H1 (cell line): Measurements from ENCODE around the gene CPSF4. TPM values are rescaled to one million over a fixed set of nuclear protein-coding genes. Genes with fewer than 3 reads are reported as not detected.

ENCODE experiments used
- CTCF ChIA-PET: fragments of 300-600 bp; sonication (Branson Sonifier 250); formaldehyde crosslinking; loops from one replicate; lab custom pipeline; 2021; ENCODE audit not compliant: partially characterized antibody; lab: Charles Lee
- POLR2A ChIA-PET: fragments of 300-600 bp; sonication (Branson Sonifier 250); formaldehyde crosslinking; loops from one replicate; lab custom pipeline; 2021; ENCODE audit warnings: inconsistent platforms; ENCODE audit not compliant: partially characterized antibody; lab: Charles Lee
- DNase-seq, 2 experiments: peaks; one replicate each; pipeline versions ENCODE4 v3.0.0 to v3.0.0-alpha.2; 2010 to 2022; ENCODE audit warnings: low spot score in 2 of 2, low read depth in 1 of 2, mixed read lengths in 1 of 2
- FAIRE-seq: peaks from 2 replicates; lab custom pipeline; 2011; peaks lifted over from hg19 to GRCh38; lab: Jason Lieb, UNC
- H2AFZ ChIP-seq: 2 replicates; pipeline ENCODE4 v1.8.1; 2012; ENCODE audit warnings: low read length, inconsistent platforms
- H2AK5ac ChIP-seq: 2 replicates; pipeline ENCODE4 v1.6.1; 2013; ENCODE audit warnings: low read depth, low read length
- H2BK120ac ChIP-seq: replicated peaks from 2 replicates; pipeline ENCODE3; 2013; ENCODE audit warnings: low read depth, low read length, inconsistent platforms
- H2BK12ac ChIP-seq: 2 replicates; pipeline ENCODE4 v1.6.1; 2013; ENCODE audit warnings: low read depth, low read length
- H2BK15ac ChIP-seq: 2 replicates; pipeline ENCODE4 v1.6.1; 2013; ENCODE audit warnings: low read length
- H2BK20ac ChIP-seq: 2 replicates; pipeline ENCODE4 v1.6.1; 2013; ENCODE audit warnings: low read length
- H2BK5ac ChIP-seq: 2 replicates; pipeline ENCODE4 v1.6.1; 2013; ENCODE audit warnings: low read depth, low read length
- H3K14ac ChIP-seq: 2 replicates; pipeline ENCODE4 v1.6.1; 2013; ENCODE audit warnings: inconsistent platforms; ENCODE audit not compliant: insufficient read length
- H3K18ac ChIP-seq: 2 replicates; pipeline ENCODE4 v1.6.1; 2013; ENCODE audit warnings: low read length; ENCODE audit errors: extremely low read depth
- H3K23ac ChIP-seq: 2 replicates; pipeline ENCODE4 v1.6.1; 2013; ENCODE audit warnings: inconsistent platforms; ENCODE audit not compliant: insufficient read length
- H3K23me2 ChIP-seq: 2 replicates; pipeline ENCODE4 v1.6.1; 2013; ENCODE audit warnings: low read depth, low read length
- H3K27ac ChIP-seq: 2 replicates; pipeline ENCODE4 v1.6.1; 2011; ENCODE audit warnings: low read depth, low read length, inconsistent platforms
- H3K27me3 ChIP-seq, 4 experiments: replicated peaks in 1 of 4; 1 replicate in 1 of 4; 2 replicates in 3 of 4; pipeline versions ENCODE4 v1.6.1 to v1.8.1; 2011 to 2013; ENCODE audit warnings: low read length in 3 of 4, mild to moderate bottlenecking in 3 of 4, inconsistent platforms in 2 of 4, mixed read lengths in 2 of 4, moderate library complexity in 1 of 4; ENCODE audit not compliant: control insufficient read depth in 3 of 4, insufficient read depth in 3 of 4; ENCODE audit errors: extremely low read depth in 1 of 4
- H3K36me3 ChIP-seq, 4 experiments: 2 replicates each; pipeline versions ENCODE4 v1.6.1 to v1.8.1; 2011 to 2013; ENCODE audit warnings: mild to moderate bottlenecking in 4 of 4, low read length in 3 of 4, moderate library complexity in 2 of 4, control low read depth in 1 of 4, inconsistent platforms in 1 of 4; ENCODE audit not compliant: insufficient read depth in 4 of 4, control insufficient read depth in 2 of 4
- H3K4ac ChIP-seq: replicated peaks from 2 replicates; pipeline ENCODE3; 2013; ENCODE audit warnings: low read length, low read depth, mixed read lengths, inconsistent platforms; ENCODE audit not compliant: insufficient read length
- H3K4me1 ChIP-seq, 4 experiments: replicated peaks in 1 of 4; 1 replicate in 1 of 4; 2 replicates in 3 of 4; pipeline versions ENCODE4 v1.6.1 to v1.8.1; 2011 to 2013; ENCODE audit warnings: low read length in 3 of 4, inconsistent platforms in 2 of 4, mixed read lengths in 1 of 4; ENCODE audit not compliant: insufficient read depth in 4 of 4, control insufficient read depth in 3 of 4
- H3K4me2 ChIP-seq, 2 experiments: 2 replicates each; pipeline versions ENCODE4 v1.6.1 to v1.8.1; 2011 to 2013; ENCODE audit warnings: low read depth in 2 of 2, low read length in 2 of 2, control low read depth in 1 of 2, inconsistent platforms in 1 of 2, mild to moderate bottlenecking in 1 of 2; ENCODE audit not compliant: insufficient read depth in 1 of 2
- H3K4me3 ChIP-seq, 4 experiments: fragments of 200-600, 300-600 bp in 1 of 4; sonication (generic), shearing (Covaris generic), sonication (Bioruptor Twin) in 1 of 4; 2 replicates each; pipeline versions ENCODE4 v1.5.1 to v1.8.1; 2011 to 2016; ENCODE audit warnings: low read length in 4 of 4, low read depth in 3 of 4, control low read depth in 2 of 4, inconsistent platforms in 2 of 4, mild to moderate bottlenecking in 2 of 4, mixed read lengths in 1 of 4, moderate library complexity in 1 of 4; ENCODE audit not compliant: insufficient read depth in 2 of 4; ENCODE audit errors: extremely low read depth in 1 of 4
- H3K56ac ChIP-seq: replicated peaks from 2 replicates; pipeline ENCODE3; 2013; ENCODE audit warnings: low read depth, mild to moderate bottlenecking, mixed read lengths, low read length, inconsistent platforms; ENCODE audit not compliant: insufficient read length
- H3K79me1 ChIP-seq: 2 replicates; pipeline ENCODE4 v1.6.1; 2013; ENCODE audit warnings: low read depth, low read length, control low read depth
- H3K79me2 ChIP-seq, 2 experiments: 2 replicates each; pipeline versions ENCODE4 v1.6.1 to v1.8.1; 2012 to 2013; ENCODE audit warnings: low read length in 2 of 2, mild to moderate bottlenecking in 2 of 2, inconsistent platforms in 1 of 2; ENCODE audit not compliant: insufficient read depth in 2 of 2, control insufficient read depth in 1 of 2
- H3K9ac ChIP-seq, 4 experiments: replicated peaks in 1 of 4; 1 replicate in 1 of 4; 2 replicates in 3 of 4; pipeline versions ENCODE4 v1.6.1 to v1.8.1; 2011 to 2013; ENCODE audit warnings: low read depth in 3 of 4, low read length in 3 of 4, control low read depth in 2 of 4, mild to moderate bottlenecking in 2 of 4, moderate library complexity in 2 of 4, inconsistent platforms in 1 of 4; ENCODE audit errors: extremely low read depth in 1 of 4
- H3K9me3 ChIP-seq, 2 experiments: 2 replicates each; pipeline versions ENCODE4 v1.6.1 to v1.8.1; 2012 to 2013; ENCODE audit warnings: mild to moderate bottlenecking in 2 of 2, moderate library complexity in 2 of 2, control low read depth in 1 of 2, inconsistent platforms in 1 of 2, low read depth in 1 of 2, low read length in 1 of 2, mixed read lengths in 1 of 2; ENCODE audit not compliant: insufficient read depth in 2 of 2
- H4K20me1 ChIP-seq, 2 experiments: replicated peaks in 1 of 2; 2 replicates each; pipeline versions ENCODE3 to v1.8.1; 2011 to 2013; ENCODE audit warnings: inconsistent platforms in 2 of 2, low read length in 2 of 2, mild to moderate bottlenecking in 1 of 2; ENCODE audit not compliant: insufficient read depth in 2 of 2, control insufficient read depth in 1 of 2
- H4K5ac ChIP-seq: 2 replicates; pipeline ENCODE4 v1.6.1; 2013; ENCODE audit warnings: low read length, low read depth, mixed read lengths, inconsistent platforms; ENCODE audit not compliant: insufficient read length
- H4K8ac ChIP-seq: 2 replicates; pipeline ENCODE4 v1.8.0; 2013; ENCODE audit warnings: mild to moderate bottlenecking, moderate library complexity, low read length, inconsistent platforms; ENCODE audit not compliant: insufficient read depth; ENCODE audit errors: extremely low read depth
- H4K91ac ChIP-seq: replicated peaks from 2 replicates; pipeline ENCODE3; 2013; ENCODE audit warnings: low read length, mixed read lengths, inconsistent platforms; ENCODE audit not compliant: insufficient read length
- CTBP2 ChIP-seq: IDR thresholded peaks from 2 replicates; pipeline ENCODE4 v1.7.0; 2011; ENCODE audit warnings: borderline replicate concordance, mild to moderate bottlenecking, moderate library complexity, mixed read lengths, low read length; ENCODE audit not compliant: insufficient read depth, insufficient read length
- POLR2AphosphoS5 ChIP-seq: IDR thresholded peaks from 2 replicates; pipeline ENCODE4 v1.6.1; 2011; ENCODE audit warnings: low read depth, low read length
- RXRA ChIP-seq: IDR thresholded peaks from 2 replicates; pipeline ENCODE4 v1.6.1; 2011; ENCODE audit warnings: low read depth, mild to moderate bottlenecking, low read length, moderate library complexity; ENCODE audit not compliant: insufficient read depth
- WGBS, 2 experiments: shearing (Covaris generic) in 1 of 2; methylation state at CpG; one replicate each; pipeline versions ENCODE4 v1.1.6 to v1.1.7; 2013 to 2015; ENCODE audit warnings: low lambda C conversion rate in 2 of 2, mixed read lengths in 2 of 2, inconsistent platforms in 1 of 2, low coverage in 1 of 2, missing lambda C conversion rate in 1 of 2; ENCODE audit not compliant: insufficient replicate concordance in 2 of 2, insufficient coverage in 1 of 2, insufficient read length in 1 of 2; ENCODE audit errors: extremely low coverage in 1 of 2, missing lambda C conversion rate in 1 of 2; 5-methylcytosine and 5-hydroxymethylcytosine counted together
- polyA plus RNA-seq, 7 experiments: library from polyadenylated mRNA; depleted of rRNA in 3 of 7; stranded (reverse) in 5 of 7; unstranded in 2 of 7; fragments of >200 nt in 5 of 7; fragments of 200-250 nt in 2 of 7; gene quantifications; 1 replicate in 5 of 7; 2 replicates in 1 of 7; 4 replicates in 1 of 7; pipeline versions ENCODE4 v1.2.1 to v1.2.3, GENCODE V29; 2011 to 2013; ENCODE audit warnings: missing spikeins in 2 of 7, mixed read lengths in 2 of 7
- total RNA-seq: library from RNA; stranded (reverse); fragmentation: NEBNext Ultra II Directional; extraction: Animal tissue kit (Norgen Biotek cat#: 25700); gene quantifications from 2 replicates; pipeline ENCODE4 v1.2.1, GENCODE V29; 2021
- TF ChIP-seq, protein P1 (sequence below): IDR thresholded peaks from 2 replicates; pipeline ENCODE4 v1.6.1; 2012; ENCODE audit warnings: low read length, inconsistent platforms

CPSF4 gene
- total and polyA plus RNA-seq, 2 of the 8 experiments (the other 6 are each of a cell fraction or from before 2014, with no cell fraction given): 77.5 to 103 TPM

DNA sequence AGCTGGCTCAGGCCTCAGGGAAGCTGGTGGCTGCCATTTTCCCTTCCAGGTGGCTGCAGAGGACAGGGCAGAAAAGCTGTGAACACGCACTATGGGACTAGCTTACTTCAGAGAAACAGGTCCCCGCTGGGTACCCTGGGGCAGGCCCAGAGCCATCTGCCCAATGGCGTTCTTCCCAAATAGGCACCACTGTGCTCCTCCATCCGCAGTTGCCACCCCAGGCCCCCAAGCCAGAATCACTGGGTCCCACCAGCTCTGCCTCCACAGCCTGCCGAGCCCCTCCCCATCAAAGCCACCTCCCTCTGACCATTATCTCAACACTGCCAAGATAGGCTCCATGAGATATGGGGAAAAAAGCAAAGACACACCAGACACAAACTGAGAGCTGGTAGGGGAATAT, 18.5 kb upstream of the CPSF4 start:
- no peak overlapping the region for H4K5ac ChIP-seq
- H2AK5ac ChIP-seq: no peak overlapping the region
- ChIA-PET CTCF (interaction anchor here (0.7 to 2.3 kb wide), 6 partner anchors 11 to 265 kb away, joined by 3 to 8 read pairs (median 4); partner anchors contain the start of genes BUD31 and PDAP1), POLR2A (interaction anchor here (0.6 to 5.1 kb wide), 12 partner anchors 10 to 968 kb away, joined by 3 to 32 read pairs (median 5); partner anchors contain the start of genes BUD31, CPSF4, PDAP1 and PTCD1)
- no peak overlapping the region for H2BK20ac ChIP-seq
- no peak overlapping the region for H3K4me3 ChIP-seq
- H4K8ac ChIP-seq: no peak overlapping the region
- 94% methylated on average over 5 of the region's 5 CpGs; no CpG with 5 or more reads in 1 of the 2 experiments for WGBS, 2 experiments
- DNase-seq (no peak), FAIRE-seq (no peak)
- H3K9me3 ChIP-seq: no peaks in the 10 kb centered on the region
- no peak overlapping the region for H3K56ac ChIP-seq
- H3K27me3 ChIP-seq: no peaks in the 10 kb centered on the region; a peak in 1 of 7 replicates
- H3K79me2 ChIP-seq: no peaks in the 10 kb centered on the region
- peaks cover 28 to 75% (median 56%) of the 10 kb centered on the region in 4 experiments for H3K36me3 ChIP-seq
- H4K20me1 ChIP-seq: peaks cover 3 to 18% of the 10 kb centered on the region in 2 experiments
- no peak overlapping the region for H2AFZ ChIP-seq
- H2BK120ac ChIP-seq: no peak overlapping the region
- no peak overlapping the region for H3K9ac ChIP-seq
- no peak overlapping the region for H3K23ac ChIP-seq
- no peak overlapping the region for H2BK15ac ChIP-seq
- H2BK12ac ChIP-seq: no peak overlapping the region
- no peak overlapping the region for H3K27ac ChIP-seq
- H3K18ac ChIP-seq: no peak overlapping the region
- no peak overlapping the region for H2BK5ac ChIP-seq
- no peak for TF ChIP-seq CTBP2
- no peak for TF ChIP-seq RXRA
- 0 out of 2 replicates have a peak, but pooled peaks have one; percentile 0 for TF ChIP-seq POLR2AphosphoS5
- TF ChIP-seq, protein P1, sequence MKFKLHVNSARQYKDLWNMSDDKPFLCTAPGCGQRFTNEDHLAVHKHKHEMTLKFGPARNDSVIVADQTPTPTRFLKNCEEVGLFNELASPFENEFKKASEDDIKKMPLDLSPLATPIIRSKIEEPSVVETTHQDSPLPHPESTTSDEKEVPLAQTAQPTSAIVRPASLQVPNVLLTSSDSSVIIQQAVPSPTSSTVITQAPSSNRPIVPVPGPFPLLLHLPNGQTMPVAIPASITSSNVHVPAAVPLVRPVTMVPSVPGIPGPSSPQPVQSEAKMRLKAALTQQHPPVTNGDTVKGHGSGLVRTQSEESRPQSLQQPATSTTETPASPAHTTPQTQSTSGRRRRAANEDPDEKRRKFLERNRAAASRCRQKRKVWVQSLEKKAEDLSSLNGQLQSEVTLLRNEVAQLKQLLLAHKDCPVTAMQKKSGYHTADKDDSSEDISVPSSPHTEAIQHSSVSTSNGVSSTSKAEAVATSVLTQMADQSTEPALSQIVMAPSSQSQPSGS: no peak
- H3K14ac ChIP-seq: no peak overlapping the region
- H4K91ac ChIP-seq: no peak overlapping the region
- no peak overlapping the region for H3K4ac ChIP-seq
- no peaks in the 10 kb centered on the region; the same call in none of the 2 replicates for H3K79me1 ChIP-seq
- no peaks in the 10 kb centered on the region for H3K23me2 ChIP-seq
- H3K4me1 ChIP-seq: no peaks in the 10 kb centered on the region; a peak in 1 of 7 replicates
- no peak overlapping the region for H3K4me2 ChIP-seq
